Right lobe of liver (tissue), 4 donors: ENCODE measurements around the gene CTSZ.

Experiments used
- CTCF ChIP-seq, 4 donors: fragments of 200-600 bp in 3 of 4; fragments of 450-650 bp in 1 of 4; IDR thresholded peaks; one replicate each; pipeline versions ENCODE4 v1.5.1 to v1.8.0; 2016 to 2022; ENCODE audit warnings: antibody characterized with exemption in 4 of 4, mild to moderate bottlenecking in 2 of 4
- POLR2A ChIP-seq: fragments of 450-650 bp; IDR thresholded peaks from one replicate; pipeline ENCODE4 v1.6.1; 2017; ENCODE audit warnings: antibody characterized with exemption, mild to moderate bottlenecking
- donor health status: DM: no; HTN: no; CAD: no.
- donor health status: DM: no; HTN: no; CAD: no.
- donor health status: DM: no; HTN: yes; CAD: no.

GRCh38 chr20:59004763-59005522 lies 2.1 kb downstream of the CTSZ start:
- no peak for TF ChIP-seq CTCF (IDR thresholded peaks at IDR 0.05)
- no peak for TF ChIP-seq POLR2A
